C4-2B (cell line): Measurements from ENCODE around the gene MYO1D.

Experiments used
- CTCF ChIP-seq: fragments of 450-650 bp; conservative IDR thresholded peaks from 2 replicates; pipeline ENCODE4 v1.5.1; 2017; ENCODE audit warnings: mild to moderate bottlenecking
- ZFX ChIP-seq: fragments of 450-650 bp; IDR thresholded peaks from 2 replicates; pipeline ENCODE4 v1.6.1; 2017

DNA sequence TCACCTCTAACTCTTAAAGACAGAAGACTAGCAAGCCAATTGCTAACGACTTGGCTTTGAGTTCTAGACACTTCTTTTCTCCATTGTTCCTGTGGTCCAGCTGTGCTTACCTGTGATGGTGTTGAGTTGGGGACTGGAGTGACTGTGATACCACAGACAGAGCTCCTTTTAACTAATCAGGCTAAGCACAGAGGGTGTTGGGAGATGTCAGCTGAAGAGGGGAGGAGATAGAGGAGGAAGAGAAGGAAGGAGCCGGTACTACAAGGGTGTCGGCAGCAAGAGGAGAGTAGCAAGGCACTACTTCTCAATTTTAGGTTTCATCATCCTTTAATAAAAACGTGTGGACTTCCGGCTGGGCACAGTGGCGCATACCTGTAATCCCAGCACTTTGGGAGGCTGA is 5.1 kb upstream of the MYO1D start:
- TF ChIP-seq CTCF = no peak
- no peak for TF ChIP-seq ZFX
